Liver (tissue), 9 donors: ENCODE data around the gene ITPKA. TPM values are rescaled to one million over a fixed set of nuclear protein-coding genes. Genes with fewer than 3 reads are reported as not detected.

Experiments
- DNase-seq: peaks from one replicate; pipeline ENCODE4 v3.0.0-alpha.2; 2017; ENCODE audit warnings: low spot score
- H3K27ac ChIP-seq, 2 donors: one replicate each; pipeline ENCODE4 v1.7.0; 2013; ENCODE audit warnings: inconsistent platforms in 2 of 2, low read length in 2 of 2, control low read depth in 1 of 2, low read depth in 1 of 2, mild to moderate bottlenecking in 1 of 2
- H3K27me3 ChIP-seq, 4 donors: one replicate each; pipeline versions ENCODE4 v1.6.1 to v1.7.0; 2013; ENCODE audit warnings: low read length in 3 of 4, inconsistent platforms in 1 of 4, mild to moderate bottlenecking in 1 of 4, moderate library complexity in 1 of 4; ENCODE audit not compliant: control insufficient read depth in 4 of 4, insufficient read depth in 4 of 4
- H3K36me3 ChIP-seq, 4 donors: one replicate each; pipeline versions ENCODE4 v1.6.1 to v1.7.0; 2013; ENCODE audit warnings: low read length in 3 of 4, mild to moderate bottlenecking in 3 of 4, low read depth in 1 of 4, moderate library complexity in 1 of 4; ENCODE audit not compliant: control insufficient read depth in 4 of 4, insufficient read depth in 3 of 4
- H3K4me1 ChIP-seq, 4 donors: one replicate each; pipeline versions ENCODE4 v1.6.1 to v1.7.0; 2013; ENCODE audit warnings: low read length in 3 of 4, mild to moderate bottlenecking in 3 of 4, moderate library complexity in 1 of 4; ENCODE audit not compliant: control insufficient read depth in 4 of 4, insufficient read depth in 4 of 4
- H3K4me3 ChIP-seq, 3 donors: one replicate each; pipeline versions ENCODE4 v1.6.1 to v1.7.0; 2013; ENCODE audit warnings: low read length in 3 of 3, control low read depth in 1 of 3, low read depth in 1 of 3, mild to moderate bottlenecking in 1 of 3
- H3K9ac ChIP-seq, 2 donors: one replicate each; pipeline ENCODE4 v1.7.0; 2013; ENCODE audit warnings: low read length in 2 of 2, mild to moderate bottlenecking in 2 of 2, moderate library complexity in 2 of 2, control low read depth in 1 of 2, low read depth in 1 of 2
- H3K9me3 ChIP-seq, 4 donors: one replicate each; pipeline versions ENCODE4 v1.6.1 to v1.7.0; 2013; ENCODE audit warnings: low read length in 3 of 4; ENCODE audit not compliant: control insufficient read depth in 4 of 4
- EGR1 ChIP-seq, 2 donors: IDR thresholded peaks; 2 replicates each; pipeline ENCODE4 v1.6.1; 2016 to 2018; ENCODE audit warnings: antibody characterized with exemption in 2 of 2, low read depth in 2 of 2
- FOXA1 ChIP-seq: IDR thresholded peaks from 2 replicates; pipeline ENCODE4 v1.6.1; 2016; ENCODE audit warnings: antibody characterized with exemption
- GABPA ChIP-seq, 2 donors: IDR thresholded peaks in 1 of 2; conservative IDR thresholded peaks in 1 of 2; 2 replicates each; pipeline ENCODE4 v1.6.1; 2016; ENCODE audit warnings: antibody characterized with exemption in 2 of 2, mild to moderate bottlenecking in 1 of 2, moderate library complexity in 1 of 2
- HNF4A ChIP-seq, 2 donors: conservative IDR thresholded peaks; 2 replicates each; pipeline ENCODE4 v1.6.1; 2016; ENCODE audit warnings: antibody characterized with exemption in 2 of 2, mild to moderate bottlenecking in 2 of 2
- HNF4G ChIP-seq: IDR thresholded peaks from 2 replicates; pipeline ENCODE4 v1.6.1; 2016; ENCODE audit warnings: antibody characterized with exemption
- JUND ChIP-seq, 2 donors: IDR thresholded peaks; 2 replicates each; pipeline ENCODE4 v1.6.1; 2016; ENCODE audit warnings: antibody characterized with exemption in 2 of 2
- NR2F2 ChIP-seq: IDR thresholded peaks from 2 replicates; pipeline ENCODE4 v1.6.1; 2016; ENCODE audit warnings: antibody characterized with exemption
- RAD21 ChIP-seq, 2 donors: IDR thresholded peaks; 2 replicates each; pipeline ENCODE4 v1.6.1; 2016; ENCODE audit warnings: antibody characterized with exemption in 2 of 2, mild to moderate bottlenecking in 2 of 2
- RXRA ChIP-seq, 2 donors: IDR thresholded peaks; 2 replicates each; pipeline ENCODE4 v1.6.1; 2017 to 2018; ENCODE audit warnings: antibody characterized with exemption in 2 of 2, mild to moderate bottlenecking in 1 of 2
- SP1 ChIP-seq: IDR thresholded peaks from 2 replicates; pipeline ENCODE4 v1.6.1; 2018; ENCODE audit warnings: antibody characterized with exemption, mild to moderate bottlenecking
- TAF1 ChIP-seq: conservative IDR thresholded peaks from 2 replicates; pipeline ENCODE4 v1.6.1; 2016; ENCODE audit warnings: antibody characterized with exemption, mild to moderate bottlenecking
- YY1 ChIP-seq: IDR thresholded peaks from 2 replicates; pipeline ENCODE4 v1.6.1; 2016; ENCODE audit warnings: antibody characterized with exemption, mild to moderate bottlenecking
- WGBS: extraction: QIAGEN DNeasy Blood & Tissue Kit; methylation state at CpG from one replicate; pipeline ENCODE4 v1.1.7; 2013; 5-methylcytosine and 5-hydroxymethylcytosine counted together
- polyA plus RNA-seq, 2 donors: library from polyadenylated mRNA; stranded (reverse) in 1 of 2; unstranded in 1 of 2; fragments of 200-250 nt in 1 of 2; fragments of >200 nt in 1 of 2; fragmentation: Nextera tagmentation in 1 of 2; extraction: Ambion mirVana in 1 of 2; gene quantifications; one replicate each; pipeline versions ENCODE4 v1.2.1 to v1.2.3, GENCODE V29; 2013 to 2015
- total RNA-seq, 2 donors: library from RNA; depleted of rRNA; stranded (reverse); fragments of >200 nt; gene quantifications; one replicate each; pipeline ENCODE4 v1.2.3, GENCODE V29; 2014
- TF ChIP-seq, protein P1 (sequence below): IDR thresholded peaks from 2 replicates; pipeline ENCODE4 v1.6.1; 2016; ENCODE audit warnings: antibody characterized with exemption, mild to moderate bottlenecking
- TF ChIP-seq, protein P2 (sequence below): fragments of 150-350 bp; IDR thresholded peaks from 2 replicates; pipeline ENCODE4 v1.5.1; 2017; ENCODE audit warnings: improper control_type of control experiment, low read depth, low read length; ENCODE audit not compliant: missing input control
- TF ChIP-seq, protein P3 (sequence below): IDR thresholded peaks from 2 replicates; pipeline ENCODE4 v1.6.1; 2016; ENCODE audit warnings: antibody characterized with exemption
- TF ChIP-seq, protein P4 (sequence below): IDR thresholded peaks from 2 replicates; pipeline ENCODE4 v1.6.1; 2016; ENCODE audit warnings: antibody characterized with exemption
- TF ChIP-seq, protein P5 (sequence below): IDR thresholded peaks from 2 replicates; pipeline ENCODE4 v1.6.1; 2016; ENCODE audit warnings: antibody characterized with exemption
- donor health status: healthy.
- donor health status: healthy.
- donor health status: healthy.
- donor health status: healthy.
- donor health status: healthy.

Gene ITPKA
- total and polyA plus RNA-seq, 4 donors, result 0.36 to 2.4 (median 1.2) TPM

DNA sequence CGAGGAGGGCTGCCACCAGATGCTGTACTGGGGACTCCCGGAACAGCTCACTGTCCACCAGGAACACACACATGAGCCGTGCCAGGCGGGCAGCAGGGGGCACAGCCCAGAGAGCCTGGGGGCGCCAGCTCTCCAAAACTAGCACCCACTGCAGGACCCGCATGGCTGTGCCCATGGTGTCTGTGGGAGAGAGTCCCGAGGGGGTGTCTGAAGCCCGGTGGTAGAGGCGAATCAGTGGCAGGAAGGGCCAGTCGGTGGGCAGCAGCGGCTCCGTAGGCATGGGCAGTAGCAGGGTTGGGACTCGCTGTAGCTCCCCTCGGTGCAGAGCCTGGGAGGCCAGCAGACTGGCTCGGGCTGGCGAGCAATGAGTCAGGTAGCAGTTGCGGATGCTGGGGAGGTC lies 27.0 kb downstream of the ITPKA start:
- peaks cover 4 to 33% (median 9%) of the 10 kb centered on the region in 4 donors for H3K36me3 ChIP-seq
- H3K9me3 ChIP-seq, result no peaks in the 10 kb centered on the region
- H3K27ac ChIP-seq, result no peak overlapping the region
- no peaks in the 10 kb centered on the region for H3K4me1 ChIP-seq
- DNase-seq, result no peak
- H3K27me3 ChIP-seq, result no peaks in the 10 kb centered on the region
- no peak overlapping the region for H3K4me3 ChIP-seq
- WGBS, result 98% methylated on average over 17 of the region's 17 CpGs
- no peak overlapping the region for H3K9ac ChIP-seq
- TF ChIP-seq HNF4A (conservative IDR thresholded peaks at IDR 0.05), result no peak
- TF ChIP-seq, protein P1, sequence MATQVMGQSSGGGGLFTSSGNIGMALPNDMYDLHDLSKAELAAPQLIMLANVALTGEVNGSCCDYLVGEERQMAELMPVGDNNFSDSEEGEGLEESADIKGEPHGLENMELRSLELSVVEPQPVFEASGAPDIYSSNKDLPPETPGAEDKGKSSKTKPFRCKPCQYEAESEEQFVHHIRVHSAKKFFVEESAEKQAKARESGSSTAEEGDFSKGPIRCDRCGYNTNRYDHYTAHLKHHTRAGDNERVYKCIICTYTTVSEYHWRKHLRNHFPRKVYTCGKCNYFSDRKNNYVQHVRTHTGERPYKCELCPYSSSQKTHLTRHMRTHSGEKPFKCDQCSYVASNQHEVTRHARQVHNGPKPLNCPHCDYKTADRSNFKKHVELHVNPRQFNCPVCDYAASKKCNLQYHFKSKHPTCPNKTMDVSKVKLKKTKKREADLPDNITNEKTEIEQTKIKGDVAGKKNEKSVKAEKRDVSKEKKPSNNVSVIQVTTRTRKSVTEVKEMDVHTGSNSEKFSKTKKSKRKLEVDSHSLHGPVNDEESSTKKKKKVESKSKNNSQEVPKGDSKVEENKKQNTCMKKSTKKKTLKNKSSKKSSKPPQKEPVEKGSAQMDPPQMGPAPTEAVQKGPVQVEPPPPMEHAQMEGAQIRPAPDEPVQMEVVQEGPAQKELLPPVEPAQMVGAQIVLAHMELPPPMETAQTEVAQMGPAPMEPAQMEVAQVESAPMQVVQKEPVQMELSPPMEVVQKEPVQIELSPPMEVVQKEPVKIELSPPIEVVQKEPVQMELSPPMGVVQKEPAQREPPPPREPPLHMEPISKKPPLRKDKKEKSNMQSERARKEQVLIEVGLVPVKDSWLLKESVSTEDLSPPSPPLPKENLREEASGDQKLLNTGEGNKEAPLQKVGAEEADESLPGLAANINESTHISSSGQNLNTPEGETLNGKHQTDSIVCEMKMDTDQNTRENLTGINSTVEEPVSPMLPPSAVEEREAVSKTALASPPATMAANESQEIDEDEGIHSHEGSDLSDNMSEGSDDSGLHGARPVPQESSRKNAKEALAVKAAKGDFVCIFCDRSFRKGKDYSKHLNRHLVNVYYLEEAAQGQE, result no peak
- TF ChIP-seq NR2F2, result no peak
- no peak for TF ChIP-seq RAD21 (IDR thresholded peaks at IDR 0.05)
- no peak for TF ChIP-seq GABPA (IDR thresholded peaks at IDR 0.05 in 1 of 2, conservative IDR thresholded peaks at IDR 0.05 in 1 of 2)
- TF ChIP-seq, protein P2, sequence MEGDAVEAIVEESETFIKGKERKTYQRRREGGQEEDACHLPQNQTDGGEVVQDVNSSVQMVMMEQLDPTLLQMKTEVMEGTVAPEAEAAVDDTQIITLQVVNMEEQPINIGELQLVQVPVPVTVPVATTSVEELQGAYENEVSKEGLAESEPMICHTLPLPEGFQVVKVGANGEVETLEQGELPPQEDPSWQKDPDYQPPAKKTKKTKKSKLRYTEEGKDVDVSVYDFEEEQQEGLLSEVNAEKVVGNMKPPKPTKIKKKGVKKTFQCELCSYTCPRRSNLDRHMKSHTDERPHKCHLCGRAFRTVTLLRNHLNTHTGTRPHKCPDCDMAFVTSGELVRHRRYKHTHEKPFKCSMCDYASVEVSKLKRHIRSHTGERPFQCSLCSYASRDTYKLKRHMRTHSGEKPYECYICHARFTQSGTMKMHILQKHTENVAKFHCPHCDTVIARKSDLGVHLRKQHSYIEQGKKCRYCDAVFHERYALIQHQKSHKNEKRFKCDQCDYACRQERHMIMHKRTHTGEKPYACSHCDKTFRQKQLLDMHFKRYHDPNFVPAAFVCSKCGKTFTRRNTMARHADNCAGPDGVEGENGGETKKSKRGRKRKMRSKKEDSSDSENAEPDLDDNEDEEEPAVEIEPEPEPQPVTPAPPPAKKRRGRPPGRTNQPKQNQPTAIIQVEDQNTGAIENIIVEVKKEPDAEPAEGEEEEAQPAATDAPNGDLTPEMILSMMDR, result no peak
- no peak for TF ChIP-seq JUND (IDR thresholded peaks at IDR 0.05)
- no peak for TF ChIP-seq HNF4G
- TF ChIP-seq, protein P3, sequence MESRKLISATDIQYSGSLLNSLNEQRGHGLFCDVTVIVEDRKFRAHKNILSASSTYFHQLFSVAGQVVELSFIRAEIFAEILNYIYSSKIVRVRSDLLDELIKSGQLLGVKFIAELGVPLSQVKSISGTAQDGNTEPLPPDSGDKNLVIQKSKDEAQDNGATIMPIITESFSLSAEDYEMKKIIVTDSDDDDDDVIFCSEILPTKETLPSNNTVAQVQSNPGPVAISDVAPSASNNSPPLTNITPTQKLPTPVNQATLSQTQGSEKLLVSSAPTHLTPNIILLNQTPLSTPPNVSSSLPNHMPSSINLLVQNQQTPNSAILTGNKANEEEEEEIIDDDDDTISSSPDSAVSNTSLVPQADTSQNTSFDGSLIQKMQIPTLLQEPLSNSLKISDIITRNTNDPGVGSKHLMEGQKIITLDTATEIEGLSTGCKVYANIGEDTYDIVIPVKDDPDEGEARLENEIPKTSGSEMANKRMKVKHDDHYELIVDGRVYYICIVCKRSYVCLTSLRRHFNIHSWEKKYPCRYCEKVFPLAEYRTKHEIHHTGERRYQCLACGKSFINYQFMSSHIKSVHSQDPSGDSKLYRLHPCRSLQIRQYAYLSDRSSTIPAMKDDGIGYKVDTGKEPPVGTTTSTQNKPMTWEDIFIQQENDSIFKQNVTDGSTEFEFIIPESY, result no peak
- TF ChIP-seq SP1, result no peak
- no peak for TF ChIP-seq FOXA1
- TF ChIP-seq YY1, result no peak
- TF ChIP-seq TAF1, result no peak
- TF ChIP-seq, protein P4, sequence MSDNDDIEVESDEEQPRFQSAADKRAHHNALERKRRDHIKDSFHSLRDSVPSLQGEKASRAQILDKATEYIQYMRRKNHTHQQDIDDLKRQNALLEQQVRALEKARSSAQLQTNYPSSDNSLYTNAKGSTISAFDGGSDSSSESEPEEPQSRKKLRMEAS, result no peak
- no peak for TF ChIP-seq RXRA (IDR thresholded peaks at IDR 0.05)
- no peak for TF ChIP-seq EGR1 (IDR thresholded peaks at IDR 0.05; ENCODE audit: low read depth in 2 of 2)

DNA sequence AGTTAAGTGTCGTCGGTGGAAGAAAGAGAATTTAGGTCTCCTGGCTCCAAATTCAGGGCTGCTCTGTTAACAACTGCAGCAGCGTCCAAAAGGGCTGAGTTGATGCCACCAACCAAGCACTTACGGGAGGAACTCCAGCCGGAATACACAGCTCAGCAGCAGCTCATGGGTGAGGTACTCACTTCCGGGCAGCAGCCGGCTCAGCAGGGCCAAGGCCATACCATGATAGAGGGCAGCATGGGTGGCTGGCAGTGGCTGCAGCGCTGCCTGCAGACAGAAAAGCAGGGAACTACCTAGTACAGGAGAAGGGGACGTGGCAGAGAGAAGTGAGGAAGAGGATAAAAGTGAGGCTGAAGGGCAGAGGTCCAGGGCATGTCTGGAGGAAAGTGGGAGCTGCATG lies 27.9 kb downstream of the ITPKA start:
- 89% methylated on average over 9 of the region's 9 CpGs for WGBS
- H3K36me3 ChIP-seq, result peaks cover 4 to 39% (median 12%) of the 10 kb centered on the region in 4 donors
- no peak overlapping the region for H3K4me3 ChIP-seq
- no peaks in the 10 kb centered on the region for H3K27me3 ChIP-seq
- DNase-seq, result no peak
- H3K9ac ChIP-seq, result no peak overlapping the region
- H3K9me3 ChIP-seq, result no peaks in the 10 kb centered on the region
- H3K4me1 ChIP-seq, result no peaks in the 10 kb centered on the region
- H3K27ac ChIP-seq, result no peak overlapping the region
- TF ChIP-seq, protein P2, result no peak
- TF ChIP-seq, protein P5, sequence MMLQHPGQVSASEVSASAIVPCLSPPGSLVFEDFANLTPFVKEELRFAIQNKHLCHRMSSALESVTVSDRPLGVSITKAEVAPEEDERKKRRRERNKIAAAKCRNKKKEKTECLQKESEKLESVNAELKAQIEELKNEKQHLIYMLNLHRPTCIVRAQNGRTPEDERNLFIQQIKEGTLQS, result no peak
- TF ChIP-seq YY1 (no peak), HNF4A (conservative IDR thresholded peaks at IDR 0.05) (no peak), EGR1 (IDR thresholded peaks at IDR 0.05; ENCODE audit: low read depth in 2 of 2) (no peak), SP1 (no peak), RAD21 (IDR thresholded peaks at IDR 0.05) (no peak)
- TF ChIP-seq, protein P1, result no peak
